Measurements from ENCODE around the gene C5orf15. TPM values are rescaled to one million over a fixed set of nuclear protein-coding genes. Genes with fewer than 3 reads are reported as not detected.

The C5orf15 gene
- total RNA-seq, 1 donor from 2014 or later, result 120 TPM

- Histone ChIP-seq H4K20me1 (ENCODE audit: low read depth) (peaks cover 32% of the 10 kb centered on the region), H3K9me3 (ENCODE audit: low read depth) (no peaks in the 10 kb centered on the region), H3K9ac (no peak overlapping the region), H3K4me1 (peaks cover 30% of the 10 kb centered on the region), H3K79me2 (ENCODE audit: low read depth) (peaks cover 43% of the 10 kb centered on the region), H3K27me3 (no peaks in the 10 kb centered on the region), H2AFZ (replicated peaks) (no peak overlapping the region), H3K4me2 (peak overlapping the region; percentile 87), H3K4me3 (peak overlapping the region; percentile 100), H3K36me3 (no peaks in the 10 kb centered on the region), H3K27ac (no peak overlapping the region), H3F3A (ENCODE audit: low read depth) (peaks cover 35% of the 10 kb centered on the region)
- Mint-ChIP-seq H3K27ac (no peak overlapping the region), H3K27me3 (ENCODE audit: insufficient read depth, low read depth) (peaks cover 3% of the 10 kb centered on the region), H3K4me3 (peak overlapping the region; percentile 93), H3K36me3 (peaks cover 7% of the 10 kb centered on the region), H3K4me1 (peaks cover 36% of the 10 kb centered on the region), H3K9me3 (no peaks in the 10 kb centered on the region)
- TF ChIP-seq, protein P1, sequence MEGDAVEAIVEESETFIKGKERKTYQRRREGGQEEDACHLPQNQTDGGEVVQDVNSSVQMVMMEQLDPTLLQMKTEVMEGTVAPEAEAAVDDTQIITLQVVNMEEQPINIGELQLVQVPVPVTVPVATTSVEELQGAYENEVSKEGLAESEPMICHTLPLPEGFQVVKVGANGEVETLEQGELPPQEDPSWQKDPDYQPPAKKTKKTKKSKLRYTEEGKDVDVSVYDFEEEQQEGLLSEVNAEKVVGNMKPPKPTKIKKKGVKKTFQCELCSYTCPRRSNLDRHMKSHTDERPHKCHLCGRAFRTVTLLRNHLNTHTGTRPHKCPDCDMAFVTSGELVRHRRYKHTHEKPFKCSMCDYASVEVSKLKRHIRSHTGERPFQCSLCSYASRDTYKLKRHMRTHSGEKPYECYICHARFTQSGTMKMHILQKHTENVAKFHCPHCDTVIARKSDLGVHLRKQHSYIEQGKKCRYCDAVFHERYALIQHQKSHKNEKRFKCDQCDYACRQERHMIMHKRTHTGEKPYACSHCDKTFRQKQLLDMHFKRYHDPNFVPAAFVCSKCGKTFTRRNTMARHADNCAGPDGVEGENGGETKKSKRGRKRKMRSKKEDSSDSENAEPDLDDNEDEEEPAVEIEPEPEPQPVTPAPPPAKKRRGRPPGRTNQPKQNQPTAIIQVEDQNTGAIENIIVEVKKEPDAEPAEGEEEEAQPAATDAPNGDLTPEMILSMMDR (IDR thresholded peaks at IDR 0.05), result no peak
- TF ChIP-seq EZH2phosphoT487 (IDR thresholded peaks at IDR 0.05) (no peak), EZH2 (IDR thresholded peaks at IDR 0.05) (no peak)
- DNase-seq (ENCODE audit: low spot score), result peak; percentile 24
Measured at GRCh38 chr5:134006115-134006514, 37.7 kb upstream of the C5orf15 start.

- no peak overlapping the region for H3K9ac ChIP-seq
- H3K27me3 ChIP-seq, result no peaks in the 10 kb centered on the region
- H3F3A ChIP-seq (ENCODE audit: low read depth), result peaks cover 35% of the 10 kb centered on the region
- H3K36me3 ChIP-seq, result no peaks in the 10 kb centered on the region
- Mint-ChIP-seq H3K4me3 (peak overlapping the region; percentile 93), H3K27ac (peak overlapping the region; percentile 98), H3K9me3 (no peaks in the 10 kb centered on the region), H3K36me3 (peaks cover 9% of the 10 kb centered on the region), H3K4me1 (peaks cover 40% of the 10 kb centered on the region), H3K27me3 (ENCODE audit: insufficient read depth, low read depth) (peaks cover 3% of the 10 kb centered on the region)
- H2AFZ ChIP-seq (replicated peaks), result peak overlapping the region; percentile 86
- peak; percentile 65 for DNase-seq (ENCODE audit: low spot score)
- H3K4me1 ChIP-seq, result peaks cover 30% of the 10 kb centered on the region
- peak overlapping the region; percentile 100 for H3K4me3 ChIP-seq
- H3K9me3 ChIP-seq (ENCODE audit: low read depth), result no peaks in the 10 kb centered on the region
- peaks cover 48% of the 10 kb centered on the region for H3K79me2 ChIP-seq (ENCODE audit: low read depth)
- peaks cover 38% of the 10 kb centered on the region for H4K20me1 ChIP-seq (ENCODE audit: low read depth)
- H3K27ac ChIP-seq, result peak overlapping the region; percentile 68
- TF ChIP-seq EZH2phosphoT487 (IDR thresholded peaks at IDR 0.05) (no peak), EZH2 (IDR thresholded peaks at IDR 0.05) (no peak)
- TF ChIP-seq, protein P1 (IDR thresholded peaks at IDR 0.05), result no peak
- H3K4me2 ChIP-seq, result peak overlapping the region; percentile 87
Measured at GRCh38 chr5:134005417-134006061, 37.1 kb upstream of the C5orf15 start.

GRCh38 chr5:134004626-134005416, 36.4 kb upstream of the C5orf15 start, which contains the start of gene VDAC1:
VDAC1 (minus strand) TSS chr5:134004975; CDS start chr5:133993012, 11,963 bp downstream.
- Histone ChIP-seq H3F3A (ENCODE audit: low read depth) (peaks cover 35% of the 10 kb centered on the region), H2AFZ (replicated peaks) (peak within 1 kb of the TSS; percentile 96), H3K9ac (peak within 1 kb of the TSS; percentile 93), H3K9me3 (ENCODE audit: low read depth) (no peaks in the 10 kb centered on the region), H3K79me2 (ENCODE audit: low read depth) (peaks cover 55% of the 10 kb centered on the region), H3K36me3 (no peaks in the 10 kb centered on the region), H3K4me2 (peak within 1 kb of the TSS; percentile 87), H3K27me3 (no peaks in the 10 kb centered on the region), H3K4me3 (peak within 1 kb of the TSS; percentile 100), H4K20me1 (ENCODE audit: low read depth) (peaks cover 45% of the 10 kb centered on the region), H3K27ac (peak within 1 kb of the TSS; percentile 68), H3K4me1 (peaks cover 30% of the 10 kb centered on the region)
- peak within 1 kb of the TSS; percentile 98 for H3K27ac Mint-ChIP-seq
- peaks cover 40% of the 10 kb centered on the region for H3K4me1 Mint-ChIP-seq
- no peaks in the 10 kb centered on the region for H3K9me3 Mint-ChIP-seq
- H3K36me3 Mint-ChIP-seq, result peaks cover 10% of the 10 kb centered on the region
- peak within 1 kb of the TSS; percentile 98 for H3K4me3 Mint-ChIP-seq
- DNase-seq (ENCODE audit: low spot score), result peak; percentile 93
- peaks cover 3% of the 10 kb centered on the region for H3K27me3 Mint-ChIP-seq (ENCODE audit: insufficient read depth, low read depth)
- no peak for TF ChIP-seq EZH2phosphoT487 (IDR thresholded peaks at IDR 0.05)
- no peak for TF ChIP-seq EZH2 (IDR thresholded peaks at IDR 0.05)
- TF ChIP-seq, protein P1 (IDR thresholded peaks at IDR 0.05), result no peak
